ENCODE measurements around the gene TPO. TPM values are rescaled to one million over a fixed set of nuclear protein-coding genes. Genes with fewer than 3 reads are reported as not detected.

TPO gene
- polyA plus RNA-seq, 3 donors: not detected

- no peaks in the 10 kb centered on the region for H3K79me2 ChIP-seq (ENCODE audit: insufficient read depth, low read length)
- no peak for TF ChIP-seq CTCF (IDR thresholded peaks at IDR 0.05)
- no peaks in the 10 kb centered on the region for H3K4me1 ChIP-seq (ENCODE audit: control insufficient read depth in 1 of 2, insufficient read depth in 2 of 2, low read length in 2 of 2)
- intact Hi-C loops (cut with micrococcal nuclease): no loop called here
- Mint-ChIP-seq H3K9me3 (no peaks in the 10 kb centered on the region), H3K27me3 (ENCODE audit: low read depth in 3 of 3) (peaks cover 0 to 6% (median 4%) of the 10 kb centered on the region in 3 donors), H3K4me1 (no peaks in the 10 kb centered on the region), H3K27ac (no peak overlapping the region), H3K4me3 (no peak overlapping the region), H3K36me3 (no peaks in the 10 kb centered on the region)
- 87% methylated on average over 7 of the region's 10 CpGs for WGBS (ENCODE audit: insufficient coverage)
- no peaks in the 10 kb centered on the region for H3K36me3 ChIP-seq (replicated peaks in 1 of 2; ENCODE audit: control insufficient read depth in 1 of 2, insufficient read depth in 2 of 2, low read length in 2 of 2)
- H2AFZ ChIP-seq (ENCODE audit: insufficient read depth, low read depth, low read length, poor library complexity, severe bottlenecking): no peak overlapping the region
- H3K4me2 ChIP-seq (replicated peaks; ENCODE audit: extremely low read depth, low read length, poor library complexity, severe bottlenecking): no peak overlapping the region
- H4K20me1 ChIP-seq (ENCODE audit: insufficient read depth, low read length): no peaks in the 10 kb centered on the region
- no peak overlapping the region for H3K27ac ChIP-seq (ENCODE audit: low read depth in 1 of 2, low read length in 2 of 2)
- no peaks in the 10 kb centered on the region for H3K9me3 ChIP-seq (replicated peaks in 1 of 2; ENCODE audit: control insufficient read depth in 1 of 2, insufficient read depth in 1 of 2, low read length in 2 of 2)
- no peak for DNase-seq
- no peak overlapping the region for H3K4me3 ChIP-seq (replicated peaks in 1 of 3; ENCODE audit: low read depth in 2 of 3, low read length in 3 of 3)
- H3K27me3 ChIP-seq (ENCODE audit: control insufficient read depth in 2 of 2, insufficient read depth in 2 of 2, low read length in 2 of 2): no peaks in the 10 kb centered on the region
- no peak overlapping the region for H3K9ac ChIP-seq (ENCODE audit: insufficient read depth, low read length, poor library complexity, severe bottlenecking)
These were observed 168.8 kb downstream of the TPO start for GRCh38 chr2:1581965-1582625.

GRCh38 chr2:1582891-1583341 is 169.7 kb downstream of the TPO start:
- Histone ChIP-seq H3K79me2 (ENCODE audit: insufficient read depth, low read length) (no peaks in the 10 kb centered on the region), H3K4me1 (ENCODE audit: control insufficient read depth in 1 of 2, insufficient read depth in 2 of 2, low read length in 2 of 2) (no peaks in the 10 kb centered on the region), H2AFZ (ENCODE audit: insufficient read depth, low read depth, low read length, poor library complexity, severe bottlenecking) (no peak overlapping the region), H3K4me2 (replicated peaks; ENCODE audit: extremely low read depth, low read length, poor library complexity, severe bottlenecking) (no peak overlapping the region), H4K20me1 (ENCODE audit: insufficient read depth, low read length) (no peaks in the 10 kb centered on the region), H3K9me3 (replicated peaks in 1 of 2; ENCODE audit: control insufficient read depth in 1 of 2, insufficient read depth in 1 of 2, low read length in 2 of 2) (no peaks in the 10 kb centered on the region), H3K27me3 (ENCODE audit: control insufficient read depth in 2 of 2, insufficient read depth in 2 of 2, low read length in 2 of 2) (no peaks in the 10 kb centered on the region), H3K4me3 (replicated peaks in 1 of 3; ENCODE audit: low read depth in 2 of 3, low read length in 3 of 3) (no peak overlapping the region), H3K27ac (ENCODE audit: low read depth in 1 of 2, low read length in 2 of 2) (no peak overlapping the region), H3K36me3 (replicated peaks in 1 of 2; ENCODE audit: control insufficient read depth in 1 of 2, insufficient read depth in 2 of 2, low read length in 2 of 2) (no peaks in the 10 kb centered on the region), H3K9ac (ENCODE audit: insufficient read depth, low read length, poor library complexity, severe bottlenecking) (no peak overlapping the region)
- H3K4me1 Mint-ChIP-seq: no peaks in the 10 kb centered on the region
- intact Hi-C loops (cut with micrococcal nuclease): no loop called here
- no peak overlapping the region for H3K27ac Mint-ChIP-seq
- peaks cover 0 to 6% (median 2%) of the 10 kb centered on the region in 3 donors for H3K27me3 Mint-ChIP-seq (ENCODE audit: low read depth in 3 of 3)
- no peaks in the 10 kb centered on the region for H3K36me3 Mint-ChIP-seq
- no peak overlapping the region for H3K4me3 Mint-ChIP-seq
- no peak for TF ChIP-seq CTCF (IDR thresholded peaks at IDR 0.05)
- 85% methylated on average over 21 of the region's 22 CpGs for WGBS (ENCODE audit: insufficient coverage)
- no peaks in the 10 kb centered on the region for H3K9me3 Mint-ChIP-seq
- no peak for DNase-seq

Measured in CD14-positive monocyte (primary cell).